IMR-90 (cell line): ENCODE measurements around the gene FAM149B1. TPM values are rescaled to one million over a fixed set of nuclear protein-coding genes. Genes with fewer than 3 reads are reported as not detected.

Source experiments
- ATAC-seq: fragments of 200-7000 bp; cut with Tn5 transposase; 2 replicates; pipeline ENCODE4 v1.9.1; 2020; ENCODE audit warnings: low read depth, mild to moderate bottlenecking, moderate library complexity
- BruUV-seq: library from RNA; stranded (reverse); fragments of 400-500 nt; replicated peaks from 2 replicates; lab custom pipeline; 2021; lab: Mats Ljungman, UMichigan
- CTCF ChIA-PET: fragments of 300-600 bp; formaldehyde crosslinking; extraction: SDS; loops from one replicate; lab custom pipeline; 2021; ENCODE audit warnings: antibody characterized with exemption; lab: Yijun Ruan, JAX
- POLR2A ChIA-PET: fragments of 300-600 bp; sonication (Branson Sonifier 250); formaldehyde crosslinking; loops from one replicate; lab custom pipeline; 2022; ENCODE audit warnings: antibody characterized with exemption; ENCODE audit not compliant: unreplicated experiment; lab: Charles Lee
- DNase-seq: peaks from one replicate; pipeline ENCODE4 v3.0.0; 2013
- H2AFZ ChIP-seq: replicated peaks from 2 replicates; pipeline ENCODE3; 2013; ENCODE audit warnings: low read length, mild to moderate bottlenecking; ENCODE audit not compliant: poor library complexity
- H2AK5ac ChIP-seq: 2 replicates; pipeline ENCODE4 v1.6.1; 2013; ENCODE audit warnings: low read depth, low read length, inconsistent platforms
- H2AK9ac ChIP-seq: replicated peaks from 2 replicates; pipeline ENCODE3; 2013; ENCODE audit warnings: mild to moderate bottlenecking, low read depth, low read length, moderate library complexity; ENCODE audit not compliant: poor library complexity
- H2BK120ac ChIP-seq: 2 replicates; pipeline ENCODE4 v1.6.1; 2013; ENCODE audit warnings: low read depth, low read length, inconsistent platforms
- H2BK15ac ChIP-seq: 3 replicates; pipeline ENCODE4 v1.6.1; 2013; ENCODE audit warnings: low read depth, low read length, inconsistent platforms
- H2BK20ac ChIP-seq: 2 replicates; pipeline ENCODE4 v1.6.1; 2013; ENCODE audit warnings: low read depth, mild to moderate bottlenecking, inconsistent platforms, low read length, moderate library complexity
- H2BK5ac ChIP-seq: 2 replicates; pipeline ENCODE4 v1.6.1; 2013; ENCODE audit warnings: mild to moderate bottlenecking, low read depth, low read length, inconsistent platforms; ENCODE audit not compliant: poor library complexity, severe bottlenecking
- H3K14ac ChIP-seq: replicated peaks from 2 replicates; pipeline ENCODE4 v1.6.1; 2013; ENCODE audit warnings: low read depth, low read length, inconsistent platforms
- H3K18ac ChIP-seq: 2 replicates; pipeline ENCODE4 v1.6.1; 2013; ENCODE audit warnings: low read depth, low read length, control low read depth
- H3K23ac ChIP-seq: 2 replicates; pipeline ENCODE4 v1.6.1; 2013; ENCODE audit warnings: low read depth, low read length, inconsistent platforms
- H3K27ac ChIP-seq: 2 replicates; pipeline ENCODE4 v1.5.1; 2013; ENCODE audit warnings: mild to moderate bottlenecking, control low read depth, low read length; ENCODE audit not compliant: insufficient read depth
- H3K27me3 ChIP-seq: 2 replicates; pipeline ENCODE4 v1.6.1; 2013; ENCODE audit warnings: low read length; ENCODE audit not compliant: control insufficient read depth, insufficient read depth
- H3K36me3 ChIP-seq: 2 replicates; pipeline ENCODE4 v1.6.1; 2013; ENCODE audit warnings: low read length, mixed read lengths; ENCODE audit not compliant: control insufficient read depth, insufficient read depth
- H3K4ac ChIP-seq: 2 replicates; pipeline ENCODE4 v1.6.1; 2013; ENCODE audit warnings: low read depth, low read length, inconsistent platforms
- H3K4me1 ChIP-seq: 2 replicates; pipeline ENCODE4 v1.6.1; 2013; ENCODE audit warnings: low read length, mixed read lengths; ENCODE audit not compliant: control insufficient read depth, insufficient read depth
- H3K4me2 ChIP-seq: 2 replicates; pipeline ENCODE4 v1.6.1; 2013; ENCODE audit warnings: low read depth, mild to moderate bottlenecking, control low read depth, low read length, moderate library complexity
- H3K4me3 ChIP-seq: 2 replicates; pipeline ENCODE4 v1.5.1; 2013; ENCODE audit warnings: low read depth, mild to moderate bottlenecking, control low read depth, low read length, moderate library complexity; ENCODE audit not compliant: insufficient read depth
- H3K56ac ChIP-seq: 2 replicates; pipeline ENCODE4 v1.6.1; 2013; ENCODE audit warnings: low read length, inconsistent platforms; ENCODE audit not compliant: insufficient read depth; ENCODE audit errors: extremely low read depth
- H3K79me1 ChIP-seq, 2 experiments: 2 replicates each; pipeline ENCODE4 v1.6.1; 2013; ENCODE audit warnings: low read length in 2 of 2, inconsistent platforms in 1 of 2, low read depth in 1 of 2
- H3K9ac ChIP-seq: 2 replicates; pipeline ENCODE4 v1.6.1; 2013; ENCODE audit warnings: low read depth, low read length, control low read depth
- H3K9me1 ChIP-seq: 2 replicates; pipeline ENCODE4 v1.6.1; 2013; ENCODE audit warnings: low read length, inconsistent platforms; ENCODE audit not compliant: insufficient read depth
- H3K9me3 ChIP-seq: 2 replicates; pipeline ENCODE4 v1.6.1; 2013; ENCODE audit warnings: low read length; ENCODE audit not compliant: control insufficient read depth, insufficient read depth
- H4K20me1 ChIP-seq: 2 replicates; pipeline ENCODE4 v1.6.1; 2013; ENCODE audit warnings: low read length, inconsistent platforms; ENCODE audit not compliant: insufficient read depth
- H4K5ac ChIP-seq: 2 replicates; pipeline ENCODE4 v1.6.1; 2013; ENCODE audit warnings: mild to moderate bottlenecking, low read depth, low read length, control low read depth
- H4K8ac ChIP-seq, 2 experiments: 2 replicates each; pipeline ENCODE4 v1.6.1; 2013; ENCODE audit warnings: low read depth in 2 of 2, low read length in 2 of 2, control low read depth in 1 of 2, inconsistent platforms in 1 of 2
- H4K91ac ChIP-seq: 2 replicates; pipeline ENCODE4 v1.6.1; 2013; ENCODE audit warnings: low read depth, low read length, inconsistent platforms; ENCODE audit not compliant: insufficient read depth
- BHLHE40 ChIP-seq: fragments of 150-350 bp; IDR thresholded peaks from 2 replicates; pipeline ENCODE4 v1.6.1; 2016; ENCODE audit warnings: mild to moderate bottlenecking, low read depth, low read length
- CEBPB ChIP-seq: IDR thresholded peaks from 2 replicates; pipeline ENCODE4 v1.6.1; 2012; ENCODE audit warnings: low read depth, low read length, improper control_type of control experiment
- CHD1 ChIP-seq: IDR thresholded peaks from 2 replicates; pipeline ENCODE4 v1.6.1; 2012; ENCODE audit warnings: low read depth, low read length, improper control_type of control experiment
- FOS ChIP-seq: fragments of 150-350 bp; IDR thresholded peaks from 2 replicates; pipeline ENCODE4 v1.6.1; 2016; ENCODE audit warnings: low read depth, low read length
- MAFK ChIP-seq: IDR thresholded peaks from 2 replicates; pipeline ENCODE4 v1.6.1; 2012; ENCODE audit warnings: low read depth, low read length, improper control_type of control experiment
- MAZ ChIP-seq: IDR thresholded peaks from 2 replicates; pipeline ENCODE4 v1.6.1; 2012; ENCODE audit warnings: low read depth, mild to moderate bottlenecking, low read length, improper control_type of control experiment, moderate library complexity, borderline replicate concordance
- MXI1 ChIP-seq: IDR thresholded peaks from 2 replicates; pipeline ENCODE4 v1.6.1; 2012; ENCODE audit warnings: low read depth, mild to moderate bottlenecking, low read length, moderate library complexity, borderline replicate concordance
- NFE2L2 ChIP-seq: fragments of 150-350 bp; IDR thresholded peaks from 2 replicates; pipeline ENCODE4 v1.6.1; 2016; ENCODE audit warnings: low read depth, mild to moderate bottlenecking, low read length
- POLR2A ChIP-seq: IDR thresholded peaks from 2 replicates; pipeline ENCODE4 v1.6.1; 2012; ENCODE audit warnings: mild to moderate bottlenecking, low read depth, low read length
- RAD21 ChIP-seq: IDR thresholded peaks from 2 replicates; pipeline ENCODE4 v1.6.1; 2012; ENCODE audit warnings: low read length, improper control_type of control experiment
- RCOR1 ChIP-seq: IDR thresholded peaks from 2 replicates; pipeline ENCODE4 v1.6.1; 2012; ENCODE audit warnings: mild to moderate bottlenecking, low read length, improper control_type of control experiment; ENCODE audit not compliant: insufficient replicate concordance
- RFX5 ChIP-seq: IDR thresholded peaks from 2 replicates; pipeline ENCODE4 v1.8.0; 2012; ENCODE audit warnings: low read depth, mild to moderate bottlenecking, low read length, moderate library complexity
- SMC3 ChIP-seq: fragments of 150-350 bp; IDR thresholded peaks from 2 replicates; pipeline ENCODE4 v1.6.1; 2016; ENCODE audit warnings: low read depth, mild to moderate bottlenecking, antibody characterized with exemption, low read length, moderate library complexity
- WGBS, 2 experiments: methylation state at CpG; one replicate each; pipeline versions ENCODE4 v1.1.5 to v1.1.7; 2013; ENCODE audit warnings: missing lambda C conversion rate in 2 of 2; ENCODE audit not compliant: insufficient read length in 1 of 2; ENCODE audit errors: extremely low coverage in 2 of 2; 5-methylcytosine and 5-hydroxymethylcytosine counted together
- dilution Hi-C: fragments of 300-500 bp; cut with HindIII; formaldehyde crosslinking; loops from one replicate; pipeline ENCODE4 v1.14.3; 2018; ENCODE audit warnings: low sequenced_read_pairs; ENCODE audit not compliant: unreplicated experiment
- in situ Hi-C: fragments of 300-500 bp; cut with MboI; formaldehyde crosslinking; loops from 3 replicates; pipeline ENCODE4 v1.14.3; 2019; ENCODE audit warnings: low sequenced_read_pairs, inconsistent platforms, mixed read lengths
- intact Hi-C: fragments of 100-400 bp; cut with micrococcal nuclease; formaldehyde crosslinking; loops from 2 replicates; pipeline ENCODE4 v1.10.0; 2022
- polyA plus RNA-seq, 3 experiments: library from polyadenylated mRNA; depleted of rRNA; stranded (reverse); fragments of >200 nt; gene quantifications; 2 replicates each; pipeline ENCODE4 v1.2.3, GENCODE V29; 2012; ENCODE audit warnings: low replicate concordance in 1 of 3
- total RNA-seq: library from RNA; depleted of rRNA; stranded (reverse); fragments of >200 nt; gene quantifications from 2 replicates; pipeline ENCODE4 v1.2.3, GENCODE V29; 2012
- TF ChIP-seq, protein P1 (sequence below): fragments of 150-350 bp; IDR thresholded peaks from 2 replicates; pipeline ENCODE4 v1.6.1; 2016; ENCODE audit warnings: low read depth, mild to moderate bottlenecking, low read length, moderate library complexity, borderline replicate concordance
- TF ChIP-seq, protein P2 (sequence below): conservative IDR thresholded peaks from 2 replicates; pipeline ENCODE4 v1.5.1; 2012; ENCODE audit warnings: mild to moderate bottlenecking, low read depth, low read length, improper control_type of control experiment
- TF ChIP-seq, protein P3 (sequence below): fragments of 150-350 bp; IDR thresholded peaks from 2 replicates; pipeline ENCODE4 v1.6.1; 2017; ENCODE audit warnings: mild to moderate bottlenecking, antibody characterized with exemption, low read length, low read depth

FAM149B1 gene
- total and polyA plus RNA-seq, 2 of the 4 experiments (the other 2 are of a cell fraction) = 21.7 to 28.3 TPM

DNA sequence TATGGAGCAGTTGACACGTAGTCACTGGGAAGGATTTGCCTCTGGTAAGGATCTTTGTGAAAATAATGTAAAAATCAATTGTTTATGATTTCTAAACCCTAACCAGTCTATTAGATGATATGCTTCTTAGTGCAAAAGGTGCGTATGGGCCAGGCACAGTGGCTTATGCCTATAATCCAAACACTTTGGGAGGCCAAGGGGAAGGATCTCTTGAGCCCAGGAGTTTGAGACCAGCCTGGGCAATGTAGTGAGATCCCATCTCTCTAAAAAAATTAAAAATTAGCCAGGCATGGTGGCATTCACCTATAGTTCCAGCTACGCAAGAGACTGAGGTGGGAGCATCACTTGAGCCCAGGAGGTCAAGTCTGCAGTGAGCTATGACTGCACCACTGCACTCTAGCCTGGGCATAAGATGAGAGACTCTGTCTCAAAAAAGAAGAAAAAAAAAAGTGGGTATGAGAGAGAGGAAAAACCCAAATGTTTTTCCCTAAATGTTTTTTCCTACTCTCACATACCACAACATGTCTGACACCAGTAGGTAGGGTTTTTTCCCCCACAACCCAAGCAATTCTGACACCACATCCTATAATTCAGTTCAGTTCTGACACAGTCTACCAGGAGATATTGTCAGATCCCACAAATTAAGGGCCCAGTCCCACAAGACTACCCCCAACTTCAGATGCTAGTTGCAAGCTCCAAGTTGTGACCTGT is 42.6 kb downstream of the FAM149B1 start:
- Histone ChIP-seq H3K23ac (no peak overlapping the region), H3K4me1 (no peaks in the 10 kb centered on the region), H2BK15ac (no peak overlapping the region), H3K27me3 (no peaks in the 10 kb centered on the region), H3K9me3 (no peaks in the 10 kb centered on the region; the same call in 1 of the 2 replicates), H3K18ac (no peak overlapping the region), H3K14ac (no peak overlapping the region), H3K9ac (no peak overlapping the region), H3K27ac (no peak overlapping the region), H2BK5ac (no peak overlapping the region), H2AFZ (no peak overlapping the region), H3K4me3 (no peak overlapping the region), H4K8ac (no peak overlapping the region), H3K36me3 (peaks cover 10% of the 10 kb centered on the region), H4K5ac (no peak overlapping the region), H2BK20ac (no peak overlapping the region), H3K9me1 (no peaks in the 10 kb centered on the region), H2AK9ac (no peak overlapping the region), H2BK120ac (no peak overlapping the region), H4K91ac (no peak overlapping the region), H3K79me1 (no peaks in the 10 kb centered on the region; a peak in 2 of 4 replicates), H3K4me2 (no peak overlapping the region), H3K4ac (no peak overlapping the region), H4K20me1 (no peaks in the 10 kb centered on the region), H3K56ac (no peak overlapping the region), H2AK5ac (no peak overlapping the region)
- no peak for TF ChIP-seq CEBPB
- no peak for TF ChIP-seq RAD21
- TF ChIP-seq, protein P1, sequence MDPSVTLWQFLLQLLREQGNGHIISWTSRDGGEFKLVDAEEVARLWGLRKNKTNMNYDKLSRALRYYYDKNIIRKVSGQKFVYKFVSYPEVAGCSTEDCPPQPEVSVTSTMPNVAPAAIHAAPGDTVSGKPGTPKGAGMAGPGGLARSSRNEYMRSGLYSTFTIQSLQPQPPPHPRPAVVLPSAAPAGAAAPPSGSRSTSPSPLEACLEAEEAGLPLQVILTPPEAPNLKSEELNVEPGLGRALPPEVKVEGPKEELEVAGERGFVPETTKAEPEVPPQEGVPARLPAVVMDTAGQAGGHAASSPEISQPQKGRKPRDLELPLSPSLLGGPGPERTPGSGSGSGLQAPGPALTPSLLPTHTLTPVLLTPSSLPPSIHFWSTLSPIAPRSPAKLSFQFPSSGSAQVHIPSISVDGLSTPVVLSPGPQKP = no peak
- TF ChIP-seq BHLHE40 = no peak
- TF ChIP-seq POLR2A = no peak
- no peak for TF ChIP-seq MAZ
- TF ChIP-seq, protein P2, sequence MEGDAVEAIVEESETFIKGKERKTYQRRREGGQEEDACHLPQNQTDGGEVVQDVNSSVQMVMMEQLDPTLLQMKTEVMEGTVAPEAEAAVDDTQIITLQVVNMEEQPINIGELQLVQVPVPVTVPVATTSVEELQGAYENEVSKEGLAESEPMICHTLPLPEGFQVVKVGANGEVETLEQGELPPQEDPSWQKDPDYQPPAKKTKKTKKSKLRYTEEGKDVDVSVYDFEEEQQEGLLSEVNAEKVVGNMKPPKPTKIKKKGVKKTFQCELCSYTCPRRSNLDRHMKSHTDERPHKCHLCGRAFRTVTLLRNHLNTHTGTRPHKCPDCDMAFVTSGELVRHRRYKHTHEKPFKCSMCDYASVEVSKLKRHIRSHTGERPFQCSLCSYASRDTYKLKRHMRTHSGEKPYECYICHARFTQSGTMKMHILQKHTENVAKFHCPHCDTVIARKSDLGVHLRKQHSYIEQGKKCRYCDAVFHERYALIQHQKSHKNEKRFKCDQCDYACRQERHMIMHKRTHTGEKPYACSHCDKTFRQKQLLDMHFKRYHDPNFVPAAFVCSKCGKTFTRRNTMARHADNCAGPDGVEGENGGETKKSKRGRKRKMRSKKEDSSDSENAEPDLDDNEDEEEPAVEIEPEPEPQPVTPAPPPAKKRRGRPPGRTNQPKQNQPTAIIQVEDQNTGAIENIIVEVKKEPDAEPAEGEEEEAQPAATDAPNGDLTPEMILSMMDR = no peak
- TF ChIP-seq CHD1 = no peak
- TF ChIP-seq NFE2L2 = no peak
- TF ChIP-seq, protein P3, sequence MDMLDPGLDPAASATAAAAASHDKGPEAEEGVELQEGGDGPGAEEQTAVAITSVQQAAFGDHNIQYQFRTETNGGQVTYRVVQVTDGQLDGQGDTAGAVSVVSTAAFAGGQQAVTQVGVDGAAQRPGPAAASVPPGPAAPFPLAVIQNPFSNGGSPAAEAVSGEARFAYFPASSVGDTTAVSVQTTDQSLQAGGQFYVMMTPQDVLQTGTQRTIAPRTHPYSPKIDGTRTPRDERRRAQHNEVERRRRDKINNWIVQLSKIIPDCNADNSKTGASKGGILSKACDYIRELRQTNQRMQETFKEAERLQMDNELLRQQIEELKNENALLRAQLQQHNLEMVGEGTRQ = no peak
- TF ChIP-seq RFX5 = no peak
- no peak for TF ChIP-seq SMC3
- no peak for TF ChIP-seq MAFK
- TF ChIP-seq RCOR1 = no peak
- no peak for TF ChIP-seq MXI1
- no peak for TF ChIP-seq FOS
- POLR2A ChIA-PET = no interaction called here
- DNase-seq (no peak), ATAC-seq (no peak)
- in situ Hi-C loops (no loop called here), intact Hi-C loops (no loop called here), dilution Hi-C loops (no loop called here)
- WGBS, 2 experiments = no CpG with 5 or more reads among the region's 3 CpGs
- CTCF ChIA-PET = no interaction called here
- BruUV-seq = no TSS peak
